GM18519 (cell line): ENCODE data around the gene IKBIP.
"Not testable (repeated sequence)": the region's sequence is repeated elsewhere in the genome, so short reads cannot be mapped to it uniquely, and the experiment has no call there.

Experiments
- ATAC-seq: cut with Tn5 transposase; IDR thresholded peaks from one replicate; pipeline ENCODE4 v1.9.1; 2021; ENCODE audit warnings: mild to moderate bottlenecking, moderate library complexity; ENCODE audit not compliant: unreplicated experiment, low FRiP score

IKBIP gene

DNA sequence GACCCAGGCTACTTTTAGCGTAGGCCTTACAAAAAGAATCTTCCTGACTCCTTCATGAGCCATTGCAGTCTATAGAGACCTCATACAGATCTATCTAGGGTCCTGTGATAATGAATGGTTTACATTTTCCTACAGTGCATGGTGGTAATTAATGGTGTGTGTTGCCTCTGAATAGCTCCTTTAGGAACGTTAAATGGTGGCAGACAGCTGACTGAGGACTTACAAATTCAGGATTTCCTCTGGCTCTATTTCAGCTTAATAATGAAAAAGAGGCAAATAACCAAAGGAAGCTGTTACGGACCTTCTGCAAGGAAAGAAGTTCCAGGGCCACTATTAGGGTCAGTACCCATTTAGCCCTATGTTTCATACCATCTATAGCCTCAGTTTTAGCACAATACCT is 5.1 kb downstream of the IKBIP start:
- no peak for ATAC-seq

- ATAC-seq = no peak
These were observed 6.6 kb downstream of the IKBIP start for GRCh38 chr12:98638009-98638408.

- ATAC-seq = no peak
These were observed 7.5 kb downstream of the IKBIP start for GRCh38 chr12:98637068-98637467.

DNA sequence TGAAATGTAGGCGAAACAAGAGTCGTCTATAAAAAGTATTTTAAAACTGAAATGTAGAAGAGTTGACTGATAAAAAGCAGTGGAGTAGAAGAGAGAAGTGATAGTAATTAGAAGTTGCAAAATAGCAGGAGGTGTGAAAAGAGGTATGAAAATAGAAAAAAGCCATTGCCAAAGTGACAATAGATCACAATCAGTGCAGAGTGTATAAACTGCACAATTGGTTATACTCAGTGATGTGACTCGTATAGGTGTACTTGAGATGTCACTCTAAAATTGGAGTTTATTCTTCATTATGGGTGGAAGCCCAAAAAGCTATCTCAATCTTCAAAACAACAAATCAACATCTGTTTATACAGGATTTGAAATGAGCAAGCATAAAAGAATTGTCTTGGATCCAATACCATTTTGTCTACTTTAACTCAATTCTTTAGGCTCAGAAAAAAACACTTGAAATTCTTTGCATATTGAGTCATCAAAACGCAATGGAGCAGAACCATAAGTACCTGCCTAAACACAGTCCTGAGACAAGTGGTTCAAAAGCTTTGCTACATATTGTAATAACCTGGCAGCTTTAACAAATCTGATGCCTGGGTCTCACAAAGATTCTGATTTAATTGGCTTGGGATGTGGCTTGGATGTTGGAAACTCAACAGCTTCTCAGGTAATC is 8.8 kb downstream of the IKBIP start:
- ATAC-seq = peak; percentile 91

DNA sequence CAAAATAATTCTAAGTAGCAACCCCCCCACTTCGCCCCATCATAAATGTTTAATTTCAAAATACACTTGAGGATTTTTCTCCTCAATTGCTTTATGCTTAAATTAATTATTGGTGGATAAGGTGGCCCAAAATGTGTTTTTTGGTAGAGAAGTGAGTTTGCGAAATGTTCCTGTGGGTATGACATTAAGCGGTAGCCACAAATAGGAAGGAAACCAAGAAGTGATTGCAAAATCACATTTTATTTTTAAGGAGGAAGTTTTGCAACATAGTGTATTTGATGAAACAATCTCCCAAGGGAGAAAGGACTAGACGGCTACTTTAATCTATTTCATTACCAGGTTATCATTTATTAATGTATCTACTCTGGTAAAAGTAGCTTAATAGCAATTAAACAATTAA is 25.6 kb downstream of the IKBIP start:
- ATAC-seq = no peak

GRCh38 chr12:98612696-98613334 is 31.8 kb downstream of the IKBIP start:
- peak; percentile 75 for ATAC-seq

DNA sequence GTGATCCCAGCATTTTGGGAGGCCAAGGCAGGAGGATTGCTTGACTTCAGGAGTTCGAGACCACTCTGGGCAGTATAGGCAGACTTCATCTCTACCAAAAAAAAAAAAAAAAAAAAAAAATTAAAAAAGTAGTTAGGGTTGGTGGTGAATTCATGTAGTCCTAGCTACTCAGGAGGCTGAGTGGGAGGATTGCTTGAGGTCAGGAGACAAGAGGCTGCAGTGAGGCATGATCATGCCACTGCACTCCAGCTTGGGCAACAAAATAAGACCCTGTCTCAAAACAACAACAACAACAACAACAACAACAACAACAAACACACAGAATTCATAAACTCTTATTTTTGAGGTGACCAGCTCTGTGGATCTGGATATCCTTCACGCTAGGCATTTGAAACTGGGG is 34.0 kb downstream of the IKBIP start:
- no peak for ATAC-seq

GRCh38 chr12:98606359-98606988 is 38.1 kb downstream of the IKBIP start:
- no peak for ATAC-seq

- no peak for ATAC-seq
These were observed 42.7 kb downstream of the IKBIP start for GRCh38 chr12:98601924-98602323.

- not testable (repeated sequence) for ATAC-seq
These were observed 47.3 kb downstream of the IKBIP start for GRCh38 chr12:98597313-98597712.

- ATAC-seq = no peak
These were observed 49.2 kb downstream of the IKBIP start for GRCh38 chr12:98595243-98595988.

DNA sequence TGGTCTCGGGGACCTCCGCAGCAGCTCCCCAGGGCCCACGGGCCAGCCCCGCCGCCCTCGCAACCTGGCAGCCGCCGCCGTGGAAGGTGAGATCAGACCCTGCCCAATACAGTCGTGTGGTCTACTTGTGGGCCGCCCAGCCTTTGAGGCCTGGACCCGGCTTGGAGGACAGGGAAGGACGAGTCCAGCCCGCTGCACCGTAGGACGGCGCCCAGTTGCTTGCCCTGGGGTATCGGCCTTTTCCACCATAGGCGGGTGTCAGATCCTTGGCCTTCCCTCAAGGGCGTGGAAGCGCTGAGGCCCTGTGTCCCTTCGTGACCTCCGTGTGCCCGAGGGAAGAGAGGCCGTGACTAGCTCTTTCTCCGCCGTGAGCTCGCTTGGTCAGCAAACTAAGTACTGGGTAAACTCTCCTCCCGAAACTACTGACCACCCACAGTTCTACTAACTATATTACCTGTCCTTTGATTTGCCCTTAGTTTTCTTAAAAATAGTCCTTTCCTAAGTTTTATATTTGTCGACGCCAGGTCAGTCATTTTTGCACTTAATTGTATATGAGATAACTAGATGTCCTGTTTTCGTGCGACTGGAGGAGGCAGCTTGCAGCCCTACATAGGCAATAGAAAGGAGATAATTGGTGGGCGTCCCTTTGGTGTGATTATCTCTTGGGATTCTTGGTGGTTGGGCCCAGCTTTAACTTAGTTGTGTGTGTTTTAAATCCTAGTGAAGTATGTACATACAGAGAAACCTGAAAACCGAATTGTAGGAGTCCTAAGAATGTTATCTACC is 50.3 kb downstream of the IKBIP start:
- no peak for ATAC-seq

DNA sequence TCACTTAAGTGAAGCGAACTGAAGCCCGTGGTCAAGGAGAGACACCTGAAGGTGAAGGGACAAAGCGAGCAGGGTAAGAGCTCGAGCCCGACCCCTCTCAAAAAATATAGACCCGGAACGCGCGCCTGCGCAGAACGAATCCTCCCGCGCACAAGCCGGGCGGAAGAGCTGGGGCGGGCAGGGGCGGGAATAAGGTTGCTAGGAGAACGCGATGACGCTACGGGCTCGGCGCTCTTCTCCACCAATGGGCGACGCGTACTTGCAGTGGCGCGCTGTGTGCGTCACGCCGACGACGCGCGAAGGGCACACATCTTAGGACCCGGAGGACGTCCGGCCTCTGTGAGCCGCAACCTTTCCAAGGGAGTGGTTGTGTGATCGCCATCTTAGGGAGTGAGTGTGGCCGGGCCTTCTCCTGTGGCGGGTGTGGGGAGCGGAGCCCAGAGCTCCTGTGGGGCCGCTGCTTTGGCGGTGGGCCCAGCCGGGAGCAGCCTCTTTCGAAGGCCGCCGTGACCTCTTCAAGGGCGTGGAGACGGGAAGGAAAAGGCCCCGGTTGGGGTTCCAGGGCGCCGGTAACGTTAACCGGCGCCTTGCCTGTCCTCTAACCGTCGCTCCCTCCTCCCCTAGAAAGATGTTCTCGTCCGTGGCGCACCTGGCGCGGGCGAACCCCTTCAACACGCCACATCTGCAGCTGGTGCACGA is 51.1 kb downstream of the IKBIP start, which contains the start of gene SLC25A3:
Gene SLC25A3, plus strand, starts transcription at position 336 of the 699 bp plus-strand sequence. Its CDS starts 293 bp downstream, at position 629.
- peak; percentile 99 for ATAC-seq

DNA sequence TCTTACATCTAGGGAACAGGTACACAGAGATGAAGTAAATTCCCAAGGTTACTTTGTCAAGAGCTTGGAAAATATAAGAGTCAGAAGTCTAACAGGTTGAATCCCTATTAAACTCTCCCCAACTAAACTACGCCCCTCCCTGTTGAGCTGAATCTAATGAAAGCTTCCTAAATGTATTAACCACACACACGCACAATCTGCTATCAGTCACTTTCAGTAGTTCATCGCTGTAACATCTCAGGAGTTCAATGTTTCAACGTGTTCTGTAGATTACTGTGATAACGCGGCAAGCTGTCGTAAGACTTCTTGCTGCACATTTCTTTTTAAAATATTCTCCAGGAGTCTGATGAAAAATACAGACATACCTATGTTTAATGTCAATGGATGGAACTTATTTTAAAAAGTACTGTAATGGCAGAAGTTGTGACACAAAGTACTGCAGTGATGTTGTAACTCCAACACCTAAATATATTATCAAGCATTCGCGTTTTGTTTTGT is 51.7 kb downstream of the IKBIP start:
- ATAC-seq = no peak

- ATAC-seq = no peak
These were observed 53.4 kb downstream of the IKBIP start for GRCh38 chr12:98591209-98591608.

GRCh38 chr12:98587084-98587483 is 57.5 kb downstream of the IKBIP start:
- no peak for ATAC-seq

DNA sequence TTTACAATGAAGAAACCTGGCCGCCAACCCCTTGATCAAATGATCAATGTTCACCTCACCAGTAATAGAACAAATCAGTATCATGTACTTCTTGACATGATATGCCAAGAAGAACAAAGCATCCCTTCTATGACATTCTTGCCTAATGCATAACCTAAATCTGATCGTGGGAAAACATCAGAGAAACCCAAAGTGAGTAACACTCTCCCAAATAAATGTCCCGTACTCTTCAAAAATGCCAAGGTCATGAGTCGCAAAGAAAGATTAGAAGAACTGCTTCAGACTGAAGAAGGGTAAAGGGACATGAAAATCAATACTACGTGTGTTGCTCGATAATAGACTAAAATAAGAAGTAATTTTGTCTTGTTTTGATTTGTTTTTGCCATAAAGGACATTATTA is 62.5 kb downstream of the IKBIP start:
- ATAC-seq = no peak

GRCh38 chr12:98581101-98581500 is 63.5 kb downstream of the IKBIP start:
- ATAC-seq = no peak

DNA sequence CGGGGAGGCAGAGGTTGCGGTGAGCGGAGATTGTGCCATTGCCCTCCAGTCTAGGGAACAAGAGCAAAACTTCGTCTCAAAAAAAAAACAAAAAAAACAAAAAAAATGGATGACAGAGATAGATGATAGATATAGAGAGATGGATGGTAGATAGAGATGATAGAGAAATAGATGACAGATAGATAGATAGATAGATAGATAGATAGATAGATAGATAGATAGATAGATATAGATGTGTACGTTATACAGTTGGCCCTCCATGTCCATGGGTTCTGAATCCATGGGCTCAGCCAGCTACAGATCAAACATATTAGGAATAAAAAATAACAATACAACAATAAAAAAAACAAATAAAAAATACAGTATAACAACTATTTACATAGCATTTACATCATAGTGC is 63.9 kb downstream of the IKBIP start:
- no peak for ATAC-seq

GRCh38 chr12:98579835-98580234 is 64.8 kb downstream of the IKBIP start:
- no peak for ATAC-seq
